SK-N-SH treated with all-trans-retinoic acid at 6 μM for 48 hours (cell line): ENCODE measurements around the gene HRH1.

ENCODE experiments used
- ARNTL ChIP-seq: fragments of 450-650 bp; formaldehyde crosslinking; IDR thresholded peaks from 2 replicates; pipeline ENCODE4 v1.5.0; 2020; ENCODE audit warnings: low read depth, mild to moderate bottlenecking, moderate library complexity, borderline replicate concordance
- POU6F1 ChIP-seq: fragments of 250-450 bp; sonication (Bioruptor Pico); IDR thresholded peaks from 2 replicates; pipeline ENCODE4 v1.8.0; 2021; ENCODE audit warnings: low read depth, mild to moderate bottlenecking, moderate library complexity, borderline replicate concordance
- SNAI2 ChIP-seq: fragments of 250-450 bp; sonication (Bioruptor Pico); IDR thresholded peaks from 2 replicates; pipeline ENCODE4 v1.5.0; 2020; ENCODE audit warnings: mild to moderate bottlenecking, moderate library complexity
- TOX ChIP-seq: fragments of 250-450 bp; sonication (Bioruptor Pico); IDR thresholded peaks from 2 replicates; pipeline ENCODE4 v1.8.0; 2021; ENCODE audit warnings: mild to moderate bottlenecking, moderate library complexity, borderline replicate concordance
- ZC3H10 ChIP-seq: fragments of 250-450 bp; sonication (Bioruptor Pico); IDR thresholded peaks from 2 replicates; pipeline ENCODE4 v1.5.1; 2021; ENCODE audit warnings: mild to moderate bottlenecking, moderate library complexity
- ZFP3 ChIP-seq: fragments of 250-450 bp; sonication (Bioruptor Pico); IDR thresholded peaks from 2 replicates; pipeline ENCODE4 v1.5.0; 2020; ENCODE audit warnings: mild to moderate bottlenecking, moderate library complexity
- ZFP30 ChIP-seq: fragments of 450-650 bp; formaldehyde crosslinking; IDR thresholded peaks from 2 replicates; pipeline ENCODE4 v1.5.0; 2022; ENCODE audit warnings: mild to moderate bottlenecking, moderate library complexity
- ZNF565 ChIP-seq: fragments of 450-650 bp; formaldehyde crosslinking; conservative IDR thresholded peaks from 2 replicates; pipeline ENCODE4 v1.5.0; 2020; ENCODE audit warnings: low read depth, mild to moderate bottlenecking, moderate library complexity
- ZNF70 ChIP-seq: fragments of 450-650 bp; formaldehyde crosslinking; IDR thresholded peaks from 2 replicates; pipeline ENCODE4 v1.5.0; 2020; ENCODE audit warnings: mild to moderate bottlenecking, moderate library complexity
- ZNF8 ChIP-seq: fragments of 450-650 bp; formaldehyde crosslinking; IDR thresholded peaks from 2 replicates; pipeline ENCODE4 v1.5.0; 2020; ENCODE audit warnings: mild to moderate bottlenecking, moderate library complexity
- TF ChIP-seq, protein P1 (sequence below): fragments of 250-450 bp; sonication (Bioruptor Pico); IDR thresholded peaks from 2 replicates; pipeline ENCODE4 v1.5.1; 2020; ENCODE audit warnings: low read depth, mild to moderate bottlenecking, moderate library complexity

- TF ChIP-seq ZFP30 (CRISPR knock-in tag): no peak
- TF ChIP-seq, protein P1, sequence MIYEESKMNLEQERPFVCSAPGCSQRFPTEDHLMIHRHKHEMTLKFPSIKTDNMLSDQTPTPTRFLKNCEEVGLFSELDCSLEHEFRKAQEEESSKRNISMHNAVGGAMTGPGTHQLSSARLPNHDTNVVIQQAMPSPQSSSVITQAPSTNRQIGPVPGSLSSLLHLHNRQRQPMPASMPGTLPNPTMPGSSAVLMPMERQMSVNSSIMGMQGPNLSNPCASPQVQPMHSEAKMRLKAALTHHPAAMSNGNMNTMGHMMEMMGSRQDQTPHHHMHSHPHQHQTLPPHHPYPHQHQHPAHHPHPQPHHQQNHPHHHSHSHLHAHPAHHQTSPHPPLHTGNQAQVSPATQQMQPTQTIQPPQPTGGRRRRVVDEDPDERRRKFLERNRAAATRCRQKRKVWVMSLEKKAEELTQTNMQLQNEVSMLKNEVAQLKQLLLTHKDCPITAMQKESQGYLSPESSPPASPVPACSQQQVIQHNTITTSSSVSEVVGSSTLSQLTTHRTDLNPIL (CRISPR knock-in tag): no peak
- no peak for TF ChIP-seq ZNF8 (CRISPR knock-in tag)
- TF ChIP-seq ZC3H10 (CRISPR knock-in tag): no peak
- TF ChIP-seq SNAI2 (CRISPR knock-in tag): no peak
- TF ChIP-seq TOX (CRISPR knock-in tag): no peak
- TF ChIP-seq ZFP3: no peak
- TF ChIP-seq ZNF565 (CRISPR knock-in tag): no peak
- no peak for TF ChIP-seq POU6F1 (CRISPR knock-in tag)
- TF ChIP-seq ARNTL (CRISPR knock-in tag): no peak
- TF ChIP-seq ZNF70: no peak
Measured at GRCh38 chr3:11132861-11133260, 21.4 kb upstream of the HRH1 start.
